GM23248 (cell line): ENCODE results near the gene SYT2.

Source experiments
- EZH2 ChIP-seq: fragments of 200-600 bp; sonication (generic); IDR thresholded peaks from 2 replicates; pipeline ENCODE4 v1.6.1; 2018; ENCODE audit warnings: antibody characterized with exemption, mild to moderate bottlenecking; ENCODE audit not compliant: insufficient read depth, poor library complexity, severe bottlenecking
- EZH2phosphoT487 ChIP-seq: fragments of 200-600 bp; sonication (generic); IDR thresholded peaks from 2 replicates; pipeline ENCODE4 v1.6.1; 2018; ENCODE audit warnings: antibody characterized with exemption, moderate library complexity, mild to moderate bottlenecking, low read depth; ENCODE audit not compliant: insufficient read depth

DNA sequence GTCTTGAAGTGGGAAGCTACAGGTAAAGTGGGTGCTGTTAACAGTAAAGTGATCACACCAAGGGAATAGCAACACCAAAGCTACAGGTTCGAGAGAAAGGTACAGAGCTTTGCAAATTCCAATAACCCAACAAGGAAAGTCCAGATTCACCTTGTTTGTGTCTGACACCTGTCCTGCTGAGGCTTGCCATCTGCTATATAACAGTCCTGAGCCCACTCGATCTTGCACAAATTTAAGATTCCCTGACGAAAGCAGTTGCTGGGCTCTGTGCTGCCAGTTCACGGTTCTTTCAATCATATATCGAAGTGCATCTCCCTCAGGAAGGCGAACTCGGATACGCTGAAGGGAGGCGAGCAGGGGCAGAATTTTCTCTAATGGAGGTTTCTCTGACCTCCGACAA, 23.0 kb upstream of the SYT2 start:
- TF ChIP-seq EZH2 (no peak), EZH2phosphoT487 (no peak)
